GM12878 (cell line): ENCODE results near the gene RASAL2. TPM values are rescaled to one million over a fixed set of nuclear protein-coding genes. Genes with fewer than 3 reads are reported as not detected.

Experiments
- ATAC-seq: fragments of 200-7000 bp; cut with Tn5 transposase; 3 replicates; pipeline ENCODE4 v1.9.1; 2020; ENCODE audit warnings: mild to moderate bottlenecking, moderate library complexity
- BruUV-seq: library from RNA; stranded (reverse); fragments of 400-500 nt; replicated peaks from 2 replicates; lab custom pipeline; 2021; lab: Mats Ljungman, UMichigan
- CTCF ChIA-PET: fragments of 300-600 bp; sonication (Branson Sonifier 250); formaldehyde crosslinking; extraction: SDS; loops from one replicate; lab custom pipeline; 2021; ENCODE audit warnings: inconsistent platforms; lab: Yijun Ruan, JAX
- POLR2A ChIA-PET: fragments of 350-600 bp; formaldehyde crosslinking; extraction: SDS; loops from one replicate; lab custom pipeline; 2021; ENCODE audit warnings: inconsistent platforms; lab: Charles Lee
- RAD21 ChIA-PET: fragments of 300-600 bp; sonication (Branson Sonifier 250); formaldehyde crosslinking; loops from one replicate; lab custom pipeline; 2023; ENCODE audit warnings: antibody characterized with exemption; ENCODE audit not compliant: unreplicated experiment; lab: Charles Lee
- SMC1A ChIA-PET: fragments of 300-600 bp; sonication (Branson Sonifier 250); formaldehyde crosslinking; loops from one replicate; lab custom pipeline; 2023; ENCODE audit not compliant: unreplicated experiment, uncharacterized antibody; lab: Charles Lee
- DNase-seq: peaks from one replicate; pipeline ENCODE4 v3.0.0-alpha.2; 2011; ENCODE audit warnings: low read depth, low spot score
- FAIRE-seq: peaks from 3 replicates; lab custom pipeline; 2011; peaks lifted over from hg19 to GRCh38; lab: Jason Lieb, UNC
- H2AFZ ChIP-seq: 2 replicates; pipeline ENCODE4 v1.6.0; 2011; ENCODE audit warnings: low read depth, low read length, control low read depth; ENCODE audit not compliant: control insufficient read depth
- H3K27ac ChIP-seq: 2 replicates; pipeline ENCODE4 v1.5.1; 2011; ENCODE audit warnings: control low read depth; ENCODE audit not compliant: control insufficient read depth, insufficient read depth
- H3K27me3 ChIP-seq, 2 experiments: replicated peaks in 1 of 2; 2 replicates each; pipeline versions ENCODE4 v1.6.0 to v1.6.1; 2011; ENCODE audit warnings: low read length in 1 of 2; ENCODE audit not compliant: control insufficient read depth in 2 of 2, insufficient read depth in 2 of 2
- H3K36me3 ChIP-seq, 2 experiments: 2 replicates each; pipeline ENCODE4 v1.5.1; 2011; ENCODE audit warnings: low read length in 1 of 2; ENCODE audit not compliant: control insufficient read depth in 2 of 2, insufficient read depth in 2 of 2
- H3K4me1 ChIP-seq: 2 replicates; pipeline ENCODE4 v1.6.1; 2011; ENCODE audit warnings: mild to moderate bottlenecking, low read length, moderate library complexity, mixed read lengths; ENCODE audit not compliant: control insufficient read depth, insufficient read depth
- H3K4me2 ChIP-seq: 2 replicates; pipeline ENCODE4 v1.6.0; 2011; ENCODE audit warnings: control low read depth; ENCODE audit not compliant: control insufficient read depth, insufficient read depth
- H3K4me3 ChIP-seq: fragments of 200-600 bp; sonication (generic); 2 replicates; pipeline ENCODE4 v1.5.1; 2016
- H3K79me2 ChIP-seq: 2 replicates; pipeline ENCODE4 v1.6.0; 2011; ENCODE audit warnings: low read length; ENCODE audit not compliant: control insufficient read depth, insufficient read depth
- H3K9ac ChIP-seq: 2 replicates; pipeline ENCODE4 v1.8.0; 2011; ENCODE audit warnings: low read length, control low read depth, mixed read lengths; ENCODE audit not compliant: control insufficient read depth, insufficient read depth
- H3K9me3 ChIP-seq: replicated peaks from 3 replicates; pipeline ENCODE4 v1.5.1; 2011; ENCODE audit warnings: mild to moderate bottlenecking, low read length; ENCODE audit not compliant: control insufficient read depth, insufficient read depth
- H4K20me1 ChIP-seq: 2 replicates; pipeline ENCODE4 v1.6.0; 2011; ENCODE audit not compliant: control insufficient read depth, insufficient read depth
- ASH2L ChIP-seq: fragments of 300-600, 200-600 bp; sonication (generic); IDR thresholded peaks from 2 replicates; pipeline ENCODE4 v1.6.1; 2017; ENCODE audit warnings: low read depth, mild to moderate bottlenecking, borderline replicate concordance
- BCL11A ChIP-seq: IDR thresholded peaks from 2 replicates; pipeline ENCODE4 v1.6.1; 2011; ENCODE audit warnings: low read depth, low read length
- EGR1 ChIP-seq, 2 experiments: IDR thresholded peaks; 1 replicate in 1 of 2; 2 replicates in 1 of 2; pipeline ENCODE4 v1.6.1; 2011 to 2012; ENCODE audit warnings: low read depth in 2 of 2, low read length in 2 of 2, borderline replicate concordance in 1 of 2, mild to moderate bottlenecking in 1 of 2, moderate library complexity in 1 of 2
- EP300 ChIP-seq, 2 experiments: fragments of 150-350 bp in 1 of 2; IDR thresholded peaks; 2 replicates each; pipeline ENCODE4 v1.6.1; 2011 to 2012; ENCODE audit warnings: low read depth in 2 of 2, low read length in 2 of 2, borderline replicate concordance in 1 of 2, improper control_type of control experiment in 1 of 2, inconsistent platforms in 1 of 2; ENCODE audit not compliant: control insufficient read depth in 1 of 2
- KAT2A ChIP-seq: conservative IDR thresholded peaks from 2 replicates; pipeline ENCODE4 v1.6.1; 2011; ENCODE audit warnings: low read depth, low read length; ENCODE audit not compliant: control insufficient read depth
- NR2F1 ChIP-seq: fragments of 450-650 bp; conservative IDR thresholded peaks from 2 replicates; pipeline ENCODE4 v1.6.1; 2017; ENCODE audit warnings: mild to moderate bottlenecking
- RFX5 ChIP-seq: IDR thresholded peaks from 2 replicates; pipeline ENCODE4 v1.6.1; 2011; ENCODE audit warnings: low read depth, low read length, improper control_type of control experiment
- SMC3 ChIP-seq: IDR thresholded peaks from 2 replicates; pipeline ENCODE4 v1.6.1; 2011; ENCODE audit warnings: low read length, improper control_type of control experiment, borderline replicate concordance
- TCF12 ChIP-seq: IDR thresholded peaks from 2 replicates; pipeline ENCODE4 v1.6.1; 2011; ENCODE audit warnings: low read depth, mild to moderate bottlenecking, low read length
- WRNIP1 ChIP-seq: IDR thresholded peaks from 2 replicates; pipeline ENCODE4 v1.6.1; 2011; ENCODE audit warnings: low read depth, low read length, improper control_type of control experiment, borderline replicate concordance
- ZNF207 ChIP-seq: fragments of 450-650 bp; IDR thresholded peaks from 2 replicates; pipeline ENCODE4 v1.6.1; 2014; ENCODE audit warnings: antibody characterized with exemption, mild to moderate bottlenecking, borderline replicate concordance
- ZZZ3 ChIP-seq: IDR thresholded peaks from 2 replicates; pipeline ENCODE4 v1.6.1; 2011; ENCODE audit warnings: low read depth; ENCODE audit not compliant: control insufficient read depth, insufficient read length
- WGBS: methylation state at CpG from one replicate; pipeline ENCODE4 v1.1.6; 2016; ENCODE audit warnings: low lambda C conversion rate; ENCODE audit not compliant: insufficient replicate concordance, insufficient coverage; ENCODE audit errors: missing lambda C conversion rate; 5-methylcytosine and 5-hydroxymethylcytosine counted together
- in situ Hi-C: fragments of 300-500 bp; cut with MboI; formaldehyde crosslinking; loops from 9 replicates; pipeline ENCODE4 v1.14.3; 2018; ENCODE audit warnings: mixed read lengths
- intact Hi-C: fragments of 100-400 bp; cut with micrococcal nuclease; formaldehyde crosslinking; loops from one replicate; pipeline ENCODE4 v1.14.2; 2022; ENCODE audit not compliant: unreplicated experiment
- polyA plus RNA-seq, 11 experiments: library from polyadenylated mRNA; depleted of rRNA in 4 of 11; unstranded in 6 of 11; stranded (reverse) in 5 of 11; fragments of >200 nt; fragmentation: Nextera tagmentation in 4 of 11; fragmentation: Illumina TruSeq in 1 of 11; extraction: Ambion mirVana in 4 of 11; extraction: Trizol in 1 of 11; gene quantifications; 1 replicate in 1 of 11; 2 replicates in 10 of 11; pipeline versions ENCODE4 v1.2.1 to v1.2.3, GENCODE V29; 2011 to 2016; ENCODE audit warnings: inconsistent platforms in 2 of 11, missing spikeins in 2 of 11, low read depth in 1 of 11
- total RNA-seq, 4 experiments: library from RNA; depleted of rRNA in 3 of 4; stranded (reverse); fragments of >200 nt in 3 of 4; fragmentation: Illumina TruSeq in 1 of 4; extraction: Trizol in 1 of 4; gene quantifications; 2 replicates each; pipeline versions ENCODE4 v1.2.1 to v1.2.3, GENCODE V29; 2013 to 2021

Gene RASAL2
- total and polyA plus RNA-seq, 10 of the 15 experiments (the other 5 are each of a cell fraction or from before 2014, with no cell fraction given) = 0.02 to 6.9 (median 0.17) TPM; not detected in 1

- SMC1A ChIA-PET = no interaction called here
- no peak overlapping the region for H3K9ac ChIP-seq
- ATAC-seq = no peak
- no peak for TF ChIP-seq RFX5
- no peak for TF ChIP-seq TCF12
- TF ChIP-seq SMC3 = no peak
- no peak for TF ChIP-seq ASH2L
- TF ChIP-seq EP300 (IDR thresholded peaks at IDR 0.05; ENCODE audit: borderline replicate concordance in 1 of 2, control insufficient read depth in 1 of 2, low read depth in 2 of 2, low read length in 2 of 2) = no peak
- TF ChIP-seq ZZZ3 = no peak
- TF ChIP-seq WRNIP1 = no peak
- TF ChIP-seq EGR1 (IDR thresholded peaks at IDR 0.05; ENCODE audit: borderline replicate concordance in 1 of 2, low read depth in 2 of 2, low read length in 2 of 2) = no peak
- TF ChIP-seq KAT2A = no peak
- TF ChIP-seq NR2F1 = no peak
- TF ChIP-seq BCL11A = no peak
- TF ChIP-seq ZNF207 = no peak
- no peak overlapping the region for H3K27ac ChIP-seq
- no peak for FAIRE-seq
- POLR2A ChIA-PET = no interaction called here
- H3K79me2 ChIP-seq = no peaks in the 10 kb centered on the region
- CTCF ChIA-PET = interaction anchor here (0.6 kb wide), 1 partner anchor 603 kb away, joined by 3 read pairs; no protein-coding TSS in a partner anchor
- H3K36me3 ChIP-seq = no peaks in the 10 kb centered on the region
- H3K4me1 ChIP-seq = no peaks in the 10 kb centered on the region
- no peak overlapping the region for H3K4me3 ChIP-seq
- H3K27me3 ChIP-seq = no peaks in the 10 kb centered on the region
- in situ Hi-C loops (no loop called here), intact Hi-C loops (no loop called here)
- DNase-seq = no peak
- no TSS peak for BruUV-seq
- 61% methylated on average over 12 of the region's 12 CpGs for WGBS
- RAD21 ChIA-PET = no interaction called here
- no peaks in the 10 kb centered on the region for H3K9me3 ChIP-seq
- H3K4me2 ChIP-seq = no peak overlapping the region
- no peaks in the 10 kb centered on the region for H4K20me1 ChIP-seq
- H2AFZ ChIP-seq = no peak overlapping the region
These were observed 364.3 kb downstream of the RASAL2 start for GRCh38 chr1:178458203-178458602.
